ENCODE data around the gene DPYD.

- TF ChIP-seq, protein P1, sequence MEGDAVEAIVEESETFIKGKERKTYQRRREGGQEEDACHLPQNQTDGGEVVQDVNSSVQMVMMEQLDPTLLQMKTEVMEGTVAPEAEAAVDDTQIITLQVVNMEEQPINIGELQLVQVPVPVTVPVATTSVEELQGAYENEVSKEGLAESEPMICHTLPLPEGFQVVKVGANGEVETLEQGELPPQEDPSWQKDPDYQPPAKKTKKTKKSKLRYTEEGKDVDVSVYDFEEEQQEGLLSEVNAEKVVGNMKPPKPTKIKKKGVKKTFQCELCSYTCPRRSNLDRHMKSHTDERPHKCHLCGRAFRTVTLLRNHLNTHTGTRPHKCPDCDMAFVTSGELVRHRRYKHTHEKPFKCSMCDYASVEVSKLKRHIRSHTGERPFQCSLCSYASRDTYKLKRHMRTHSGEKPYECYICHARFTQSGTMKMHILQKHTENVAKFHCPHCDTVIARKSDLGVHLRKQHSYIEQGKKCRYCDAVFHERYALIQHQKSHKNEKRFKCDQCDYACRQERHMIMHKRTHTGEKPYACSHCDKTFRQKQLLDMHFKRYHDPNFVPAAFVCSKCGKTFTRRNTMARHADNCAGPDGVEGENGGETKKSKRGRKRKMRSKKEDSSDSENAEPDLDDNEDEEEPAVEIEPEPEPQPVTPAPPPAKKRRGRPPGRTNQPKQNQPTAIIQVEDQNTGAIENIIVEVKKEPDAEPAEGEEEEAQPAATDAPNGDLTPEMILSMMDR (conservative IDR thresholded peaks at IDR 0.05; ENCODE audit: low read length) = no peak
- TF ChIP-seq EZH2phosphoT487 (IDR thresholded peaks at IDR 0.05; ENCODE audit: borderline replicate concordance) = no peak
These were observed 708.2 kb downstream of the DPYD start for GRCh38 chr1:97212671-97213070.

Data from Loucy (cell line).